ENCODE results near the gene PEA15.

The PEA15 gene

GRCh38 chr1:160239582-160240299, 34.6 kb downstream of the PEA15 start:
- no peak for DNase-seq (ENCODE audit: low read depth, low spot score)

- no peak for DNase-seq (ENCODE audit: low read depth, low spot score)
These were observed 38.6 kb downstream of the PEA15 start for GRCh38 chr1:160243767-160244166.

GRCh38 chr1:160244209-160244608, 39.0 kb downstream of the PEA15 start:
- DNase-seq (ENCODE audit: low read depth, low spot score), result no peak

GRCh38 chr1:160245434-160245833, 40.2 kb downstream of the PEA15 start:
- no peak for DNase-seq (ENCODE audit: low read depth, low spot score)

GRCh38 chr1:160247053-160247452, 41.9 kb downstream of the PEA15 start:
- DNase-seq (ENCODE audit: low read depth, low spot score), result no peak

GRCh38 chr1:160251011-160251410, 45.8 kb downstream of the PEA15 start:
- no peak for DNase-seq (ENCODE audit: low read depth, low spot score)

- DNase-seq (ENCODE audit: low read depth, low spot score), result no peak
These were observed 46.7 kb downstream of the PEA15 start for GRCh38 chr1:160251687-160252526.

- no peak for DNase-seq (ENCODE audit: low read depth, low spot score)
These were observed 50.7 kb downstream of the PEA15 start for GRCh38 chr1:160255781-160256300.

GRCh38 chr1:160256396-160257046, 51.3 kb downstream of the PEA15 start:
- DNase-seq (ENCODE audit: low read depth, low spot score), result no peak

- no peak for DNase-seq (ENCODE audit: low read depth, low spot score)
These were observed 52.3 kb downstream of the PEA15 start for GRCh38 chr1:160257411-160258015.

GRCh38 chr1:160258177-160258798, 53.1 kb downstream of the PEA15 start:
- no peak for DNase-seq (ENCODE audit: low read depth, low spot score)

- DNase-seq (ENCODE audit: low read depth, low spot score), result peak; percentile 66
These were observed 55.5 kb downstream of the PEA15 start for GRCh38 chr1:160260406-160261382.

GRCh38 chr1:160261556-160261892, 56.3 kb downstream of the PEA15 start:
- DNase-seq (ENCODE audit: low read depth, low spot score), result no peak

- peak; percentile 95 for DNase-seq (ENCODE audit: low read depth, low spot score)
These were observed 57.0 kb downstream of the PEA15 start, which contains the start of gene DCAF8 for GRCh38 chr1:160261893-160262794. DCAF8 (minus strand) TSS chr1:160262549; CDS start chr1:160244008, 18,541 bp downstream.

- DNase-seq (ENCODE audit: low read depth, low spot score), result no peak
These were observed 59.7 kb downstream of the PEA15 start for GRCh38 chr1:160264795-160265307.

Data from smooth muscle cell of the brain vasculature (primary cell).